OCI-LY7 (cell line): Measurements from ENCODE around the gene ANKK1.

Source experiments
- EZH2phosphoT487 ChIP-seq: fragments of 200-600 bp; sonication (generic); IDR thresholded peaks from 2 replicates; pipeline ENCODE4 v1.6.1; 2018; ENCODE audit warnings: low read depth, borderline replicate concordance, mild to moderate bottlenecking, mixed run types, antibody characterized with exemption, low read length, moderate library complexity, mixed read lengths
- TF ChIP-seq, protein P1 (sequence below): fragments of 200-600 bp; sonication (generic); conservative IDR thresholded peaks from 2 replicates; pipeline ENCODE4 v1.5.1; 2014; ENCODE audit warnings: mild to moderate bottlenecking, antibody characterized with exemption, low read length, moderate library complexity, mixed read lengths

- TF ChIP-seq, protein P1, sequence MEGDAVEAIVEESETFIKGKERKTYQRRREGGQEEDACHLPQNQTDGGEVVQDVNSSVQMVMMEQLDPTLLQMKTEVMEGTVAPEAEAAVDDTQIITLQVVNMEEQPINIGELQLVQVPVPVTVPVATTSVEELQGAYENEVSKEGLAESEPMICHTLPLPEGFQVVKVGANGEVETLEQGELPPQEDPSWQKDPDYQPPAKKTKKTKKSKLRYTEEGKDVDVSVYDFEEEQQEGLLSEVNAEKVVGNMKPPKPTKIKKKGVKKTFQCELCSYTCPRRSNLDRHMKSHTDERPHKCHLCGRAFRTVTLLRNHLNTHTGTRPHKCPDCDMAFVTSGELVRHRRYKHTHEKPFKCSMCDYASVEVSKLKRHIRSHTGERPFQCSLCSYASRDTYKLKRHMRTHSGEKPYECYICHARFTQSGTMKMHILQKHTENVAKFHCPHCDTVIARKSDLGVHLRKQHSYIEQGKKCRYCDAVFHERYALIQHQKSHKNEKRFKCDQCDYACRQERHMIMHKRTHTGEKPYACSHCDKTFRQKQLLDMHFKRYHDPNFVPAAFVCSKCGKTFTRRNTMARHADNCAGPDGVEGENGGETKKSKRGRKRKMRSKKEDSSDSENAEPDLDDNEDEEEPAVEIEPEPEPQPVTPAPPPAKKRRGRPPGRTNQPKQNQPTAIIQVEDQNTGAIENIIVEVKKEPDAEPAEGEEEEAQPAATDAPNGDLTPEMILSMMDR, result no peak
- TF ChIP-seq EZH2phosphoT487, result no peak
Observed at GRCh38 chr11:113389272-113389671, 1.7 kb downstream of the ANKK1 start.
